ENCODE data around the gene DQX1. TPM values are rescaled to one million over a fixed set of nuclear protein-coding genes. Genes with fewer than 3 reads are reported as not detected.

Gene DQX1
- total RNA-seq, 1 donor from 2014 or later = 0.80 TPM

GRCh38 chr2:74514368-74515270 lies 11.4 kb downstream of the DQX1 start, which contains the start of gene TLX2:
TSS of gene TLX2 (plus strand) at chr2:74514450. CDS start at chr2:74514807, 357 bp downstream.
- intact Hi-C loops (cut with micrococcal nuclease) = loop anchor here (1.0 to 2.0 kb wide), 2 partner anchors 15 to 16 kb away; partner anchors contain the start of genes AUP1, HTRA2 and LBX2

- intact Hi-C loops (cut with micrococcal nuclease) = loop anchor here (1.0 to 2.0 kb wide), 2 partner anchors 15 to 16 kb away; partner anchors contain the start of genes AUP1, HTRA2 and LBX2
Measured at GRCh38 chr2:74513605-74514367, 12.2 kb downstream of the DQX1 start.

GRCh38 chr2:74512744-74513604 lies 13.1 kb downstream of the DQX1 start:
- intact Hi-C loops (cut with micrococcal nuclease) = no loop called here

GRCh38 chr2:74511104-74511989 lies 14.7 kb downstream of the DQX1 start:
- intact Hi-C loops (cut with micrococcal nuclease) = no loop called here

GRCh38 chr2:74510272-74510671 lies 15.8 kb downstream of the DQX1 start:
- intact Hi-C loops (cut with micrococcal nuclease) = no loop called here

GRCh38 chr2:74507926-74508520 lies 18.0 kb downstream of the DQX1 start:
- intact Hi-C loops (cut with micrococcal nuclease) = loop anchor here (1.0 to 10.0 kb wide), 7 partner anchors 9 to 327 kb away; partner anchors contain the start of genes AUP1, DOK1, HK2 and HTRA2

GRCh38 chr2:74507145-74507925 lies 18.7 kb downstream of the DQX1 start, which contains the start of gene PCGF1:
TSS of gene PCGF1 (minus strand) at chr2:74507695. CDS start at chr2:74507668, 27 bp downstream.
- intact Hi-C loops (cut with micrococcal nuclease) = loop anchor here (1.0 to 10.0 kb wide), 7 partner anchors 8 to 327 kb away; partner anchors contain the start of genes AUP1, DOK1, HK2 and HTRA2

GRCh38 chr2:74505448-74506246 lies 20.4 kb downstream of the DQX1 start:
- intact Hi-C loops (cut with micrococcal nuclease) = loop anchor here (2.0 to 10.0 kb wide), 3 partner anchors 49 to 329 kb away; partner anchors contain the start of genes DOK1, HK2 and SEMA4F

- intact Hi-C loops (cut with micrococcal nuclease) = loop anchor here (10.0 kb wide), 2 partner anchors 150 to 330 kb away; partner anchors contain the start of genes HK2 and SEMA4F
Measured at GRCh38 chr2:74504591-74504990, 21.4 kb downstream of the DQX1 start.

- intact Hi-C loops (cut with micrococcal nuclease) = loop anchor here (10.0 kb wide), 2 partner anchors 151 to 331 kb away; partner anchors contain the start of genes HK2 and SEMA4F
Measured at GRCh38 chr2:74503506-74504475, 22.2 kb downstream of the DQX1 start.

- intact Hi-C loops (cut with micrococcal nuclease) = loop anchor here (10.0 kb wide), 2 partner anchors 152 to 332 kb away; partner anchors contain the start of genes HK2 and SEMA4F
Measured at GRCh38 chr2:74502720-74503505, 23.1 kb downstream of the DQX1 start.

- intact Hi-C loops (cut with micrococcal nuclease) = loop anchor here (10.0 kb wide), 2 partner anchors 153 to 333 kb away; partner anchors contain the start of genes HK2 and SEMA4F
Measured at GRCh38 chr2:74502147-74502719, 23.8 kb downstream of the DQX1 start.

GRCh38 chr2:74501335-74502071 lies 24.5 kb downstream of the DQX1 start:
- intact Hi-C loops (cut with micrococcal nuclease) = loop anchor here (10.0 kb wide), 2 partner anchors 153 to 333 kb away; partner anchors contain the start of genes HK2 and SEMA4F

- intact Hi-C loops (cut with micrococcal nuclease) = loop anchor here (10.0 kb wide), 2 partner anchors 154 to 334 kb away; partner anchors contain the start of genes HK2 and SEMA4F
Measured at GRCh38 chr2:74500578-74500946, 25.5 kb downstream of the DQX1 start.
